WI38 (cell line): ENCODE data around the gene PCSK9.

Experiments
- H3K4me3 ChIP-seq: 2 replicates; pipeline ENCODE4 v1.5.1; 2011; ENCODE audit warnings: low read depth, mild to moderate bottlenecking, control low read depth, low read length
- CTCF ChIP-seq: IDR thresholded peaks from 2 replicates; pipeline ENCODE4 v1.5.1; 2012; ENCODE audit warnings: low read depth, mild to moderate bottlenecking, control low read depth, low read length

Gene PCSK9

GRCh38 chr1:55062801-55063576, 23.6 kb downstream of the PCSK9 start:
- no peak for TF ChIP-seq CTCF
- no peak overlapping the region for H3K4me3 ChIP-seq

- no peak overlapping the region for H3K4me3 ChIP-seq
- no peak for TF ChIP-seq CTCF
Observed at GRCh38 chr1:55063577-55063942, 24.2 kb downstream of the PCSK9 start.

GRCh38 chr1:55064071-55064581, 24.8 kb downstream of the PCSK9 start:
- no peak for TF ChIP-seq CTCF
- H3K4me3 ChIP-seq: no peak overlapping the region

GRCh38 chr1:55064861-55065263, 25.5 kb downstream of the PCSK9 start:
- no peak for TF ChIP-seq CTCF
- H3K4me3 ChIP-seq: no peak overlapping the region

GRCh38 chr1:55065648-55066047, 26.3 kb downstream of the PCSK9 start:
- H3K4me3 ChIP-seq: no peak overlapping the region
- no peak for TF ChIP-seq CTCF

GRCh38 chr1:55067022-55067778, 27.9 kb downstream of the PCSK9 start:
- no peak for TF ChIP-seq CTCF

GRCh38 chr1:55067914-55068313, 28.6 kb downstream of the PCSK9 start:
- no peak for TF ChIP-seq CTCF
- no peak overlapping the region for H3K4me3 ChIP-seq

More at GRCh38 chr1:55067022-55067778, 27.9 kb downstream of the PCSK9 start:
- no peak overlapping the region for H3K4me3 ChIP-seq
